Stimulated activated naive CD8-positive, alpha-beta T cell treated with anti-CD3 and anti-CD28 coated beads, Interleukin-15, Interleukin-2, amounts not matched to agents 100 U/mL and 50 U/mL, for 24 hours (primary cell): Measurements from ENCODE around the gene INPP4A.
"Not testable (repeated sequence)": the region's sequence is repeated elsewhere in the genome, so short reads cannot be mapped to it uniquely, and the experiment has no call there.

Experiments used
- ATAC-seq: fragments of 150-1000 bp; cut with Tn5 transposase; one replicate; pipeline ENCODE4 v1.10.0; 2021
- DNase-seq: peaks from one replicate; pipeline ENCODE4 v3.0.0; 2021

INPP4A gene

DNA sequence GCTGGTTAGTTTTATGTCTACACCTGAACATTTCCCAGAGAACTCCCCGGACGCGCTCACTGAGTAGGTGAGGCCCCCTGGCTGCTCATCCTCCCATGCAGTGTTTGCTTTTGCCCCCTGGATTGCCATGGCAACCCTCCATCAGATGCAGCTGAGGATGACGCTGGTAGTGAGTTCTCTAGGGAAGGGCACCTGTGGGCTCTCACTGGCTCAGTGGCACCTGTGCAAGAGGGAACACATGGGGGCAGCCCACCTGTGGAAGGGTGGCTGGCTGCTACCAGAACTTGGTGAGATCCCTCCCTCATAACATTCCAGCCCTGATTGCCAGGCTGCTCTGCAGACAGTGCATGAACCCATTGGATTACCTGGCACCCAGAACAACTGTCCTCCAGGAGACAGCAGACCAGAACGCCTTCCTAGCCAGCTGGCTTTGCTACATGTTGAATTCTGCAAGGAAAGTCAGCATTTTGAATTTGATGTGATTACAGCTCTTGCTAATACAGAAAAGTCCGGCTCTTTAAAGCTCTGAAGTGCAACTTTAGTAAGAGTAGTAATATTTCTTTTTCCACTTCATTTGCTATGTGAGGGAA lies 142.0 kb downstream of the INPP4A start:
- ATAC-seq (no peak), DNase-seq (no peak)

- DNase-seq (no peak), ATAC-seq (no peak)
Measured at GRCh38 chr2:98588880-98589431, 144.3 kb downstream of the INPP4A start.

DNA sequence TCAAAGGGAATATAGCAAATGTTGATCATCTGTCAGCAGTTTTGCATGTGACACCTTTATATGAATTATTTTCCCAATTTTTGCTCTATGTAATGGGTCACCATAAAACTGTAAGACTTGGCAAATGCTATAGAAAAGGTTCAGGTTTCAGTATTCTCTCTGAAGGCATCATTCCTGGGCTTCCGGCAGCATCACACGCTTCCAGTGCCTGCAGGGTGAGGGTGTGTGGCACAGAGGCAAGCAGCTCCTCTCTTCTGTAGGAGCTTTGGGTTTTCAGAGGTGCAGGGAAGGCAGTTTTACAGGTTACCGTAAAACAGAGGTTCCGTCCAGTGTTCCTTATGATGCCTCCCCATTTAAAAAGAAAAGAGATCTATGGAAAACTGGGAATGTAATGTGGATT lies 144.8 kb downstream of the INPP4A start:
- no peak for DNase-seq
- no peak for ATAC-seq

DNA sequence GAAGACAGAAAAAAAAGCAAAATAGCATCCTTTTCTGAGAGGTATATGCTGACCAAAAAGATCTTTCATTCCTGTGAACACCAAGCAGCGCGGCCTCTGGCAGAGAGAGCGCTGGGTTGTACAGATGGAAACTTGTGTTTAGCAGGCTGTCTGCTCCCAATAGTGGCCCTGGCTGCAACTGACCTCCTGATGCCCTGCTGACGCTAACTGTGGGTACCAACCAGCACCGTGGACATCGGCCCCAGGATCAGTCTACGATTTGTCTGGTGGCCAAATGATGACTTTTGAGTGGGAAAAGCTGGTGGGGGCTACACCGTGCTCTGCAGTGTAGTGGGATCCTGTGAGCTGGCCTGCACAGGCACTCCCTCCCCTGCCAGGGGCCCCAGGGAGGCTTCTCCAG lies 147.9 kb downstream of the INPP4A start:
- DNase-seq: no peak
- no peak for ATAC-seq

DNA sequence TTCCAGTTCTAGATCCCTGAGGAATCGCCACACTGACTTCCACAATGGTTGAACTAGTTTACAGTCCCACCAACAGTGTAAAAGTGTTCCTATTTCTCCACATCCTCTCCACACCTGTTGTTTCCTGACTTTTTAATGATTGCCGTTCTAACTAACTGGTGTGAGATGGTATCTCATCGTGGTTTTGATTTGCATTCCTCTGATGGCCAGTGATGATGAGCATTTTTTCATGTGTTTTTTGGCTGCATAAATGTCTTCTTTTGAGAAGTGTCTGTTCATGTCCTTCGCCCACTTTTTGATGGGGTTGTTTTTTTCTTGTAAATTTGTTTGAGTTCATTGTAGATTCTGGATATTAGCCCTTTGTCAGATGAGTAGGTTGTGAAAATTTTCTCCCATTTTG lies 150.0 kb downstream of the INPP4A start:
- not testable (repeated sequence) for DNase-seq, ATAC-seq

DNA sequence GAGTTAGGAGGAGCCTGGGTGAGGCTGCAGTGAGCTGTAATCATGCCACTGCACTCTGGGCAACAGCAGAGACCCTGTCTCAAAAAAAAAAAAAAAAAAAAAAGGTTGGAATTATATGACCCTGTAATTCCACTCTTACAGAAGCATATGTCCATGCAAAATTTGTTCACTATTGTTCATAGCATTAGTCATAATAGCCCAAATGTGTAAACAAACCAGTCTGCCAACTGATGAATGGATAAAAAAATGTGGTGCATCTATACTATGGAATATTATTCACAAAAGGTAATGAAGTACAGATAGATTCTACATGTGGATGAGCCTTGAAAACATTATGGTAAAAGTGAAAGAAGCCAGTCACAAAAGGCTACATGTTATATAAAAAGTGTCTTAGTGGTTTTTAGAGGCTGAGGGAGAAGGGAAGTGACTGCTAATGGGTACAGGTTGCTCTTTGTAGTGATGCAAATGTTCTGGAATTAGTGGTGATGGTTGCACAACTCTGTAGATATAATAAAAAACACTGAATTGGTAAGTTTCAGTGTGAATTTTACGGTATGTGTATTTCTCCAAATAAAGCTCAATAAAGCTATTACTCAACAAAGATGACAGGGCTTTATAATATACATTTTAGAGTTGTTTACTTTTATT lies 154.2 kb downstream of the INPP4A start:
- DNase-seq: no peak
- no peak for ATAC-seq

GRCh38 chr2:98601532-98602132 lies 157.0 kb downstream of the INPP4A start:
- ATAC-seq (no peak), DNase-seq (no peak)

- ATAC-seq (no peak), DNase-seq (no peak)
Measured at GRCh38 chr2:98604547-98604946, 159.9 kb downstream of the INPP4A start.

DNA sequence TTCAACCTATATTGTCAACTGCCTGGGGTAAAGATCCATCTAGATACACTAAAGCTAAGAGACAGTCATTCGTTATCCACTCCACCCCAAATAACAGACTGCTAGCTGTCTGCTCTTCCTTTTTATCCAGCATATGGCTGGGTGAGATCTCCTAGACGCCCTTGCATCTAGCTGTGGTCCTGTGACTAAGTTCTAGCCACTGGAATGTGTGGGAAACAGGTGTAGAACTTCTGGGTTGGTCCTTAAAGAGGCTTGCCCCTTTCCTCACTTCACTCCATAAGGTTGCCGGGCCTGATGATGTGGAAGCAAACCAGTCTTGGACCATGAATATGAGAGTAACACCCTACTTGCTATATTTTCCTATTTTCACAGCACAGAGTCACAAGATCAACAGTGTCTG lies 160.4 kb downstream of the INPP4A start:
- DNase-seq (no peak), ATAC-seq (no peak)

- no peak for DNase-seq
- no peak for ATAC-seq
Measured at GRCh38 chr2:98606431-98606830, 161.8 kb downstream of the INPP4A start.

DNA sequence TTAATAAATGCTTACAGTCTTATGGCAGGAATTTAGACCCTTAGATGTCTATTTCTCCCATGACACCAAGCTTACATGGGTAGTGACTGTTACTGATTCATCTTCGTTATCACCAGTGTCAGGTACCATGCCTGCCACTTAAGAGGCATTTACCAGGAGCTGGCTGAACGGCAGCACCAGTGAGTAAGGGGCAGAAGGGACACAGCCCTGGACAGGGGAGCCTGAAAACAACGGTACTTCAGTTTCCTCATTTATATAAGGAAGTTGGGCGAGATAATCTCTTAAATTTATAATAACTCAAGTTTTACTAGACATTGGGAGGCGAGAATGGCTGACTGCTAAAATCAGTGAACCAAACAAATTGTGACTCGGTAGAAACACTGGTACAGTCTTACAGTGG lies 162.4 kb downstream of the INPP4A start:
- DNase-seq (no peak), ATAC-seq (no peak)

DNA sequence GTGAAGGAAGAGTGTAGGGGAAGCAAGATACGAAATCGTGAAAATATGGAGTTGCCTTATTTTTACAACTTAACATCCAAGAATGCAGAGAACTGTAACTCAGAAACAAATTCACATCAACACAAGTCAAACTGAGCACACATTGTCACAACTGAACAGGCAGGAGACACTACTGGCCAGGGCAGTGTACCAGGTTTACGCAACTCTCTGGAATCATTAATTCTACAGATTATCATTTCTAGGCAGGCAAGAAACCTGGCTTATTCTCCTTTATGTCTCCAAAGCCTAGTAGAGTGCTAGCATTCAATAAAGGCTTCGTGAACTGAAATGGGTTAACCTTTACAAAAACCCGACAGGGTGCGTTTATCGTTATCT lies 163.1 kb downstream of the INPP4A start:
- no peak for ATAC-seq

GRCh38 chr2:98608116-98608961 lies 163.7 kb downstream of the INPP4A start, which contains the start of the genes COA5 and UNC50:
COA5 (minus strand) TSS chr2:98608512; CDS start chr2:98608405, 107 bp downstream.
UNC50 (plus strand) TSS chr2:98608589; CDS start chr2:98609760, 1,171 bp downstream.
- peak; percentile 93 for ATAC-seq
- DNase-seq: peak; percentile 95

More for the DNA sequence above, 163.1 kb downstream of the INPP4A start:
- DNase-seq: no peak

DNA sequence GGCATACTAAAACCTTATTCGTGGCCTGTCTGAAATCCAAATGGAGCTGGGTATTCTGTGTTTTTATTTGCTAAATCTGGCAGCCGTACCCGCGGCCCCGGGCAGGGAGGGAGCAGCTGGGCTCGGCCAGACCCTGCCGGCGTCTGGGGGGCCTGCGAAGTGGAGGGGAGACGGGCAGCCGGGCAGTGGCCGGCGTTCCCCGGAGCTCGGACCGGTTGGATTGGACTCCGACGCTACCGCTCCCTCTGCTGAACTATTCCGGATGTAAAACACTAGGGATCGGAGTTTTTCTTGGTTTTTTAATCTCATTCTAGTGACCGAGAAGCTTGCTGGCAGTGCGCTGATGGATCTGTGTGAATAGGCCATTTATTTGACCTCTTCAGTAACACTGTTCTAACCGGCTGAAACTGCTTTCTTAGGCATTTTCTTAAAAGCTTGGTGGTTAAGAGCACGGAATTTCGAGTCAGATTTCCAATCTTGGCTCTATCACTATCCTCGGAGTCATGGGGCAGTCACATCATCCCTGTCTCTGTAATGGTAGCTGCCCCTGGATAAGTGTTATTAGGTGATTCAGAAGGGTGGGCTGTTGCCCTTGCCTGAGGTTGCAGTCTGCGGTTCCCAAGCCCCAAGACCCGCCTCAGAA lies 164.4 kb downstream of the INPP4A start:
- DNase-seq (no peak), ATAC-seq (no peak)

DNA sequence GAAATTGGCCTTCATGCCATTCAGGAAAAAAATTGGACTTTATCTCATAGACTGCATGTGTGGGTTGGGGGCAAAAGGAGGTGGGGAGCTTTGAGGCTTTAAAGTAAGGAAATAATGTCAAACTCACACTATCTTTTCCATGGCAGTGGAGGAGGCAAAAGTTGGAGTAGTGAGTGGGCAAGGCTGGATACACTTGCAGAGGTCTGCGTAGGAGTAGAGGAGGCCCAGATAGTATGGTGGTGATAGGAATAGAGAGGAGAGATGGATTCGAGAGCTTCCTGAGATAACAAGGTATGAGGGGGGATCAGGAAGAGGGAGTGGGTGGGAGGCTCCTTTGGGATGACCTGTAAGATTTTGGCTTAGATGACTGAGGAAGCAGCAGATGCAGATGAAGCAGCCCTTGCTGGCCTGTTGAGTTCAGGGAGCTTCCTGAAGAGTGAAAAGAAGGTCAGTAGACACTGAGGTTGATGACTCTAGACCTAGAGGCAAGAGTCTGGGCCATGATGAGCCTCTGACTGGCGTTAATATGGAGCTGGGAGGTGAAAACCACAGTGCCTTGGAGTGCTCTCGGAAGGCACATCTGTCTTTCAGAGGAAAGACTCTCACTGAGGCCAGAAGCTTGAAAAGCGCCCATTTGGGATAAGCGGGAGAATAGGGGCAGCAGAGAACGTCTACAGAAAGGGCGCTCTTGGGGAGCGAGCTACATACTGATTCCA lies 169.5 kb downstream of the INPP4A start:
- no peak for DNase-seq
- no peak for ATAC-seq

DNA sequence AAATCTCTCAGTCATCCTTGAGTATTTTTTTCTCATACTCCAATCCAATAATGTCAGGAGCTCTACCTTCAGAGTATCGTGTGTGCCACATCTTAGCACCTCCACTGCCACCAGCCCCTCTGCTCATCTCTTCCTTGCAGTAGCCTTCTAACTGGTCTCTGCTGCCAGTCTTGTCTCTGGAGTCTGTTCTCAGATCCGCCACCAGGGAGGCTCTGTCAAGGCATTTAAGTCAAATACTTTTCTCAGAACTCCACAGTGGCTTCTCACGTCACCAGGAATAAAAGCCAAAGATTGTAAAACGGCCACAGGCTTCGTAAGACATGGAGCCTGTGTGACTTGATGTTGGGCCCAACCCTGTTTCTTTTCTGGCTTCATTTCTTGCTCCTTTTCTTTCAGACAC lies 170.8 kb downstream of the INPP4A start:
- DNase-seq (no peak), ATAC-seq (no peak)

GRCh38 chr2:98617149-98617548 lies 172.5 kb downstream of the INPP4A start:
- DNase-seq (no peak), ATAC-seq (no peak)

DNA sequence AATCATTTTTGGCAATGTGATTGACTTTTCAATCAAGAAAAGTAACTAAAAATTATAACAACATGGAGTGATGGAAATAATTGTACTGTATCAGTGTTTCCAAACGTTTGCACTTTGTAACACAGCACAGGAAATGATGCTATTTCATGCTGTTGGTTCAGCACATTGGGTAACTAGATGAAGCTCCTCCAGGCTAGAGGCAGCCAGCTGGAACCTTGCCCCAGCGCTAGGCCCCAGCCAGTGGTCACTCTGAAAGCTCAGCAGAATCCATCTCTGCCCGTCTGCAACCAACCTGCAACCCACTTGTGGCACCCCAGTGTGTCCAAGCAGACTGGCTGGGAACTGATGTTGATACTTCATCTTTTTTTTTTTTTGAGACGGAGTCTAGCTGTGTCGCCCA lies 179.0 kb downstream of the INPP4A start:
- DNase-seq: no peak
- ATAC-seq: peak; percentile 65

- DNase-seq (no peak), ATAC-seq (no peak)
Measured at GRCh38 chr2:98632351-98632750, 187.7 kb downstream of the INPP4A start.

- peak; percentile 64 for DNase-seq
- ATAC-seq: peak; percentile 69
Measured at GRCh38 chr2:98634406-98635092, 189.9 kb downstream of the INPP4A start.
